GDM1 (cell line): ENCODE data around the gene FZD10.

Experiments used
- DNase-seq: peaks from one replicate; lab custom pipeline; 2025; lab: John Stamatoyannopoulos, UW

FZD10 gene

DNA sequence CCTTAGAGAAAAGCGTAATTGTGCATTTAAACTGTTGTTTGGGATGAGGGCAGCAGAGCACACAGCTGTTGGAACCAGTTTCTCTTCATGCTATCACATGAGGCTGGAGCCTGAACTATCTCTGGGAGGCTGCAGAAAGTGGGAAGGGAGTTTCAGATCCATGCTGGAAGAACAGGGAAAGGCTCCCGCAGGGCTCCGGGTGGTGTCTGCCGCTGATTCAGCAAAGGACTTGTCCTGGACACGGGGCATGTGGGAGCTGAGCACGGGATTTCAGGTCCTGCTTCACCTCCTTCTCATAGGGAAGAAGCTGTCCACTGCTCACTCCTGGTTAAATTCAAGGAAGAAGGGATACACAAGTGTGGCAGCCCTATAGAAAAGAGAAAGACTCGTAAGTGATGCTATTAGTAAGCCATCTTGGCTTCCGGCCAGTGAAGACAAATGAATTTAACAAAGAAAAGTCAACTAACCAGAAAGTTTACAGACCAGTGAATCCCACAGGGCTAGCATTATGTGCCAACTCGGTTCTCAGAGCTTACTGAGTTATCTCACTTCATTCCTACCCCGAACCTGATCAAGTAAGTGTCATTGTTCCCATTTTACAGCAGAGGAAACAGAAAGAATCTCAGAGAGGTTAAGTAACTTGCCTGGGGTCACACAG is 6.7 kb upstream of the FZD10 start:
- no peak for DNase-seq

DNA sequence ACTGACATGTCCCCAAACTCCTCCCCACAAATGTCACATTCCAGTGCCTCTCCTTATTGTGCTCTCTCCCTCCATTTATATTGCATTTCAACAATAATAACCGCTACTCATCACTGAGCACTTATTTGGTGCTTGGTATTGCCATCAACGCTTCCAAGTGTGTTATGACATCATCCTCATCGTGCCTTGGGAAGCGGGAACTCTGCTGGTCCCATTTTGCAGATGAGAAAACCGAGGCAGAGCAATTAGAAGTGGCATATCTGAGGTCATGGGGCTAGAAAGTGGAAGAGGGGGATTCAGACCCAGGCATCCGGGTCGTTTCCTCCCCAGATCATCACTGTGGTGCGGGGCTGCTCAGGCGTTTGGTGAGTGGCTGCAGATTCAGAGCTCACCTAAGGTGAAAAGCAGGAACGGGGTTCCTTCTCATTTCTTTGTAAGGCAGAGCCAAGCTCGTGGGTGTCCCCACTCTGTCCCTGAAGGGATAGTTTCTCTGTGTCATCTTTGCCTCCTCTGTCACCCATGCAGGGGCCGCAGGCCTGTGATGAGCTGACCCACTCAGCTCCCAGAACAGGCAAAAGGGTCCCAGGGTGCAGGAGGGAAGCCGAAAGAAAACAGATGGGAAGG is 5.5 kb upstream of the FZD10 start:
- no peak for DNase-seq

GRCh38 chr12:130157998-130158753 is 4.1 kb upstream of the FZD10 start:
- DNase-seq = no peak

- DNase-seq = no peak
These were observed 3.6 kb upstream of the FZD10 start for GRCh38 chr12:130158754-130159059.

DNA sequence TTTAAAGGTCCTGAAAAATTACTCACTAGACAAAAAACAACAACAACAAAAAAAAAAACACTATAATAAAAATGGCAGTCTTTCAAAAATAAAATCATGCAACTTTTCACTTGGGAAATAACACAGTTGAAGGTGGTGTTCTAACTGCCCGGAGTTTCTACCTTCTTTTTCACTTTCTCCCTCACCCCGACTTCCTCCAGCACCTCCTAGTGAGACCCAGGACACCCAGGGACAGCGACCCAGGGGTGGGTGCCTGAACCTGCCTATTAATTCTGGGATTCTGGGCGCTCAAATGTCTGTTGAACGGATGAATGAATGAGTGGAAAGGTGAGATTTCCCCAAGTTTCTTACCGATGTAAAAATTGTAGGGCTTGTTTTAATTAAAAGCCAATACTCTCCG is 2.0 kb upstream of the FZD10 start:
- no peak for DNase-seq

GRCh38 chr12:130160711-130161231 is 1.5 kb upstream of the FZD10 start:
- no peak for DNase-seq

GRCh38 chr12:130161261-130162243 is 712 bp upstream of the FZD10 start:
- no peak for DNase-seq

GRCh38 chr12:130162745-130163460 is 639 bp downstream of the FZD10 start:
- DNase-seq = no peak

- DNase-seq = no peak
These were observed 1.4 kb downstream of the FZD10 start for GRCh38 chr12:130163461-130164215.

GRCh38 chr12:130164216-130164542 is 1.9 kb downstream of the FZD10 start:
- DNase-seq = no peak

DNA sequence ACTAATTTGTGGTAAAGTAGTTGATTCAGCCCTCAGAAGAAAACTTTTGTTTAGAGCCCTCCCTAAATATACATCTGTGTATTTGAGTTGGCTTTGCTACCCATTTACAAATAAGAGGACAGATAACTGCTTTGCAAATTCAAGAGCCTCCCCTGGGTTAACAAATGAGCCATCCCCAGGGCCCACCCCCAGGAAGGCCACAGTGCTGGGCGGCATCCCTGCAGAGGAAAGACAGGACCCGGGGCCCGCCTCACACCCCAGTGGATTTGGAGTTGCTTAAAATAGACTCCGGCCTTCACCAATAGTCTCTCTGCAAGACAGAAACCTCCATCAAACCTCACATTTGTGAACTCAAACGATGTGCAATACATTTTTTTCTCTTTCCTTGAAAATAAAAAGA is 2.7 kb downstream of the FZD10 start:
- DNase-seq = no peak

DNA sequence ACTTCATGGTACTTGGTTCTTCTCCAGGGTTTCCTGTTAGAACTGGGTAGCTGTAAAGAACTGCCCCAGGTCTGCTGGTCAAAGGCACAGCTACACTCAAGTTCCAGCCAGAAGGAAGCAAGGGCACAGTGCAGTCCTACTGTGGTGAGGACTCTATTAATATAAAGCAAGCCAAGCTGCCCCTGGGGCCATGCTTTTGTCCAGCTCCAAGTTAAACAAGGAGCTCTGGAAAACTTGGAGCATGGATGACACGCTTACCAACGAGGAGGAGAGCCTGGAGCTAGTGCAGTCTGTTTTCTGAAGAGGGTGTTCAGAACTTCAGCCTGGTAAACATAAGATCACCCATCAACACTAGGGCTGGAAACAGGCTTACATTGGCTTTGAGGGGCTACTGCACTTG is 4.0 kb downstream of the FZD10 start:
- no peak for DNase-seq

GRCh38 chr12:130167537-130167936 is 5.3 kb downstream of the FZD10 start:
- no peak for DNase-seq

- no peak for DNase-seq
These were observed 7.0 kb downstream of the FZD10 start for GRCh38 chr12:130169256-130169655.

DNA sequence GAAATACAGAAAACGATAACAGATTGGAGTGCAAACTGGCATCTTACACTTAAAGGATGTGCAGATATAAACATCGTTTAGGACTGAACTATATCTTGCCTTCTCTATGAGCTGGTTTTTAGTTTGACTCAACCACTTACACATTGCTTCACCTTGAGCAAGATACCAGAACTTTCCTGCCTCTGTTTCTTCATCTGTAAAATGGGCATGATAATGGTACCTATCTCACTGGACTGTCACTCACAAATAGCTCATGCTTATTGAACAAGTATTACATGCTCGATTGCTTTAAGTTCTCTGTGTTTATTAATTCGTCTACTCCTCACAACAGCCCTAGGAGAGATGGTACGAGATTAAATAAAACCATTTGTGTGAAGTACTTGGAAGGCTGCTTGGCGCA is 7.7 kb downstream of the FZD10 start:
- no peak for DNase-seq

DNA sequence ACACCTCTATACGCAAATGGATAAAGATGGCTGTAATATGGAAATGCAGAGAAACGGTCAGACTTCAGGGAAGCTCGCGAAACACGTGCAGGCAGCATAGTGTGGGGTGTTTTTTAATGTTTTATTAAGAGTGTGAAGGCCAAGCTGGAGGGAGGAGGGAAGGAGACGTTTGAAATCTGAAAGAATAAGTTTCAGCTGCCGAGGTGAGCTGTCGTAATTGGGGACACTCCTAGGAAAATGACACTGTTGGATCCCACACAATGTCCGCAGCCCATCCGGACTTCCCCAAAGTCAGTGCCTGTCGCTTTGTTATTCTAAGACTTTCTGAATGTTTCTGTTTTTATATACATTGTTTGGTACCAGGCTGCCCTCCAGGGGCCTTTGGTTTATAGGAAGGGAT is 8.3 kb downstream of the FZD10 start:
- DNase-seq = no peak

DNA sequence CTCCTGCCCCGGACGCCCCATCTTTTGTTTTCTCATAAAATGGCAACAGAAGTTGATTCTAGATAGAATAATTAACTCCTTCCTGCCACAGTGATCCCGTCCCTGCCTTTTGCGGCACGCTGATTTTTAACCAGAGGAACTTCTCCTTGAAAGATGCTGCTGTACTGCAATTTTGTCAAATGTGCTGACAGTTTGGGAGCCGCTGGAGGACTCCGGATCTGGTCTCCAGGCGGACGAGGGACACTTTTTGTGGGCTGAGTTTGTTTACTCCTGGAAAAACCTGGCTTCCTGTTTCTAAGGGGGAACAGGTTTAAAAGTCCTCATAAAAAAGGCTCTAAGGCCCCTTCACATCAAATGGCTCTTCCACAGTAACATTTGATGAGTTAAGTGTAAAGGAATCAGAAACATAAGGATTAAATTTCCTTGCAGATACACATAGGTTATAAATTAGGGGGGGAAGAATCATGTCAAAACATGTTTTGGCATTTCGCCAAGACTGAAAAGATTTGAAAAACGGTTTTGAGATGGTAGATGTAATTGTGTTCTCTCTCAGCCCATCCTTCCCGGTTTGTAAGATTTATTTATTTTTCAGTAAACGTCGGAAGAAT is 15.5 kb downstream of the FZD10 start:
- no peak for DNase-seq

DNA sequence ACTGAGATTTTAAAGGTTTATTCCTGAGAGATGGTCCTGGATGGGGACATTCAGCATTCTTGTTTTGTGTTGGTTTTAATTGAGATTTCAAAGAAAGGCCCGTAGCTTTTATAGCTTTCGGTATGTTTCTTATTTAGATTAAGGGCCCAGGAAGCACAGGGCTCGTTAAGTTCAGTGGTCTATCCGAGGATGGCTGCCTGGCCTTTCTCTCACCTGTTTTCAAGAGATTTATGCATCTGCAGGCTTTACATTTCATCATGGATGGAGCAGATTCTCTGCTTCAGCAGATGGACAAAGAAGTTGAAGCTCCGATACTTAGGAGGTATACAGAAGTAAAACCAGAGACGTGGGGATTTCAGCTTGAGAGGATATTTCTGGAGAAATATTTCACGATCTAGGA is 16.0 kb downstream of the FZD10 start:
- no peak for DNase-seq

- no peak for DNase-seq
These were observed 16.9 kb downstream of the FZD10 start for GRCh38 chr12:130179191-130179590.

DNA sequence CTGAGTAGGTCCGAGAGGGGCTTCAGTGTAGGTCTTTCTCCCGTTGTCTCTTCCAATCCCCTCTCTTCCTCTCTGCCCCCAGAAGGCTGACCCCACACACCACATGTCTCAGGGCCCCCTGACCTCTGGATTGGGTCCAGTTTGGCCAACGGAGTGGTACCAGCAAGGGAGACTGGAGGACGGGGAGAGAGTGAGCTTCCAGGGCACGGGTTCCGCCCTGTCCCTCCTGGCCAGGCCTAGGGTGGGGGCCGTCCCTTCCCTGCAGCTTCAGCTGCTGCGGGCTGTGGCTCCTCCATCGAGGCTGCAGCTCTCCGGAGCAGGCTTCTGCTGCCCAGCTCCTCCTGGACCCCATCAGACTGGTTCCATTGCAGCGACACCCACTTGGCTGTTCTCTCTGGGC is 17.4 kb downstream of the FZD10 start:
- no peak for DNase-seq
